ENCODE results near the gene GARIN5A.
A peak's percentile ranks its signal among the peaks of the same experiment; 100 is the strongest.
"Not testable (repeated sequence)": the region's sequence is repeated elsewhere in the genome, so short reads cannot be mapped to it uniquely, and the experiment has no call there.

Gene GARIN5A

GRCh38 chr19:50464348-50464747, 12.3 kb downstream of the GARIN5A start:
- no peak for DNase-seq (ENCODE audit: low read depth)

- DNase-seq (ENCODE audit: low read depth), result no peak
Measured at GRCh38 chr19:50462970-50463369, 13.7 kb downstream of the GARIN5A start.

DNA sequence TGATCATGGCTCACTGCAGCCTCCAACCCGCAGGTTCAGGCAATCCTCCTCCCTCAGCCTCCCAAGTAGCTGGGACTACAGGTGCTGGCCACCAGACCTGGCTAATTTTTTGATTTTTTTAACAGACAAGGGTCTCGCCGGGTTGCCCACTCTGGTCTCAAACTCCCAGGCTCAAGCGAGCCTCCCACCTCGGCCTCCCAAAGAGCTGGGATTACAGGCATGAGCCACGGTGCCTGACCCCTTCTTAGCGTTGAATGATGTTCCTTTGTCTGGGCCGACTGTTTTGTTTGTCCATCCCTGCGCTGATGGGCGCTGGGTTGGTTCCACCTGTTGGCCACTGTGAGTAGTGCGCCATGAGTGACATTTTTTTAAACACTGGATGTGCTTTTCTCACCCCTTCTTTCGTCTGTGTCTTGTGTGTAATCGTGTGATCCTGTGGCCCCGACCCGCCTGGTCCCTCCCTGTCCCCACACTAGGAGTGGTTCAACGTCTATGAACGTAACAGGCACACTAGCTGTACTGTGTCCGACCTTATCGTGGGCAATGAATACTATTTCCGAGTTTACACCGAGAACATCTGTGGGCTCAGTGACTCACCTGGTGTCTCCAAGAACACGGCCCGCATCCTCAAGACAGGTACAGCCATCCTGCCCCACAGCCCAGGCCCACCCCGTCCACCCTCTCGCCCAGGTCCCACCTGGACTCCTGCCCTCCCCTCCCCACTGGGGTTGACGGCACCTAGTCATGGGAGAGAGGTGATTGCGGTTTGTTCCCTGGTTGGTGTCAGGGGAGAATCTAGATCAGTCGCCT, 15.4 kb downstream of the GARIN5A start:
- peak; percentile 71 for DNase-seq (ENCODE audit: low read depth)

GRCh38 chr19:50460161-50460765, 16.4 kb downstream of the GARIN5A start:
- DNase-seq (ENCODE audit: low read depth), result peak; percentile 63

DNA sequence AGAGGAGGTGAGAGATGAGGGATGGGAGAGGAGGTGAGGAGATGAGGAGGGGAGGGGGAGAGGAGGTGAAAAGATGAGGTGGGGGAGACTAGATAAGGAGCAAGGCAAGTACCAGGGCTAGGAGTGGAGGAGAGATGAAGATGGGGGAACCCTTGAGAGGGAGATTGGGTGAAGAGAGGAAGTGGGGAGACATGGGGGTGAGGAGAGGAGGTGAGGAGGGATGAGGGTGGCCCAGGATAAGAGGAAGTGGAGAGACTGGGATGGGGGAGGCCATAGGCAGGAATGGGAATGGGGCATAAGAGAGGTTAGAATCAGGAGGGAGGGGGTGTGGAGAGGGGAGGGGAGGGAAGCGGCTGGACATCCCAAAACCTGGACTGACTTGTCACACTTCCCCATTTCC, 17.0 kb downstream of the GARIN5A start:
- no peak for DNase-seq (ENCODE audit: low read depth)

DNA sequence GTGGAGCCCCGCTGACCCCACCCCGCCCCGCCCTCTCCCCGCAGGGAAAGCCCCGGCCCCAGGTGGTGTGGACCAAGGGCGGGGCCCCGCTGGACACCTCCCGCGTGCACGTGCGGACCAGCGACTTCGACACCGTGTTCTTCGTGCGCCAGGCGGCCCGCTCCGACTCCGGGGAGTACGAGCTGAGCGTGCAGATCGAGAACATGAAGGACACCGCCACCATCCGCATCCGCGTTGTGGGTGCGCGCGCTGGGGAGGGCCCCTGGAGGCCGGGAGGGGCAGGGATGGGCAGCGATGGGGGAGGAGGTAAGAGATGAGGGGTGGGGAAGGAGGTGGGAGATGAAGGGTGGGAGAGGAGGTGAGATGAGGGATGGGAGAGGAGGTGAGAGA, 17.6 kb downstream of the GARIN5A start:
- no peak for DNase-seq (ENCODE audit: low read depth)

- no peak for DNase-seq (ENCODE audit: low read depth)
Measured at GRCh38 chr19:50458396-50459066, 18.1 kb downstream of the GARIN5A start.

- no peak for DNase-seq (ENCODE audit: low read depth)
Measured at GRCh38 chr19:50457300-50457699, 19.3 kb downstream of the GARIN5A start.

GRCh38 chr19:50455992-50456391, 20.7 kb downstream of the GARIN5A start:
- no peak for DNase-seq (ENCODE audit: low read depth)

DNA sequence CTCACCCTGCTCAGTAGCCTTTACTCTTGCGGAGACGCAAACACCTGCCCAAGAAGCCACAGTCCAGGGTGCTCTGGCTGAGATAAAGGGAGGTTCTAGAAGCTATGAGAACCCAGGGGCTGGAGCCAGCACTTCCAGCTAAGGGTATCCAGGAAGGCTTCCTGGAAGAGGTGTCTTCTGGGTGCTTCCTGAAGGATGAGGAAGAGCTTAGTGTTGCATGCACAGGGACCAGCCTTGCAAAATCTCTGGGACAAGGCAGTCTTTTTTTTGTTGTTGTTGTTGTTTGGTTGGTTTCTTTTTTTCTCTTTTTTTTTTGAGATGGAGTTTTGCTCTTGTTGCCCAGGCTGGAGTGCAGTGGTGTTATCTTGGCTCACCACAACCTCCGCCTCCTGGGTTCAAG, 23.4 kb downstream of the GARIN5A start:
- no peak for DNase-seq (ENCODE audit: low read depth)

- DNase-seq (ENCODE audit: low read depth), result no peak
Measured at GRCh38 chr19:50451223-50451534, 25.5 kb downstream of the GARIN5A start.

- DNase-seq (ENCODE audit: low read depth), result no peak
Measured at GRCh38 chr19:50450369-50451222, 26.1 kb downstream of the GARIN5A start.

DNA sequence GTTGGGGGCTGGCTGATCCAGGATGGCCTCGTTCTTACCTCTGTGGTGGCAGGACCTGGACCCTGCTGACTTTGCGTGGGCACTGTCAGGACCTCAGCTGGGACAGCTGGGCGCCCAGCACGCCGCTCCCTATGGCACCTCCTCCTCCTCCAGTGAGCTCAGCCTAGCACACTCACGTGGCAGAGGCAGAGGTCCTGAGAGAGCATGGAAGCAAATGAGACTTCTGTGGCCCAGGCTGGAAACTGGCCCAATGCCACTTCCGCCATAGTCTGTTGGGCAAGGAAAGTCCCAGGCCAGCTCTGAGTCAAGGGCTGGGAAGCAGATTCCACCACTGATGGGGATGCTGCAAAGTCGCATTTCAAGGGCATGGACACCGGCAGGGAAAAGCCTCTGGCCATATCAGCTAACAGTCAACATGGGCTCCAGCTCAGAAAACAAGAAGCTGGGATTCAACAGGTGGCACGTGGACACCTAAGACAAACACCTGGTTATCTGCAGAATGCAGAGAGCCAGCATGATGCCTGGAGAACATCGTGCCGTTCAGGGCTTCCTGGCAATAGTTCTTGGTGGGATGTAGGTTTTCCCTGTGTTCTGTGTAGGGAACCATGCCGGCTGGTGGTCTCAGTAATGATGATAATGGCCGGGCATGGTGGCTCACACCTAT, 27.3 kb downstream of the GARIN5A start:
- DNase-seq (ENCODE audit: low read depth), result no peak

DNA sequence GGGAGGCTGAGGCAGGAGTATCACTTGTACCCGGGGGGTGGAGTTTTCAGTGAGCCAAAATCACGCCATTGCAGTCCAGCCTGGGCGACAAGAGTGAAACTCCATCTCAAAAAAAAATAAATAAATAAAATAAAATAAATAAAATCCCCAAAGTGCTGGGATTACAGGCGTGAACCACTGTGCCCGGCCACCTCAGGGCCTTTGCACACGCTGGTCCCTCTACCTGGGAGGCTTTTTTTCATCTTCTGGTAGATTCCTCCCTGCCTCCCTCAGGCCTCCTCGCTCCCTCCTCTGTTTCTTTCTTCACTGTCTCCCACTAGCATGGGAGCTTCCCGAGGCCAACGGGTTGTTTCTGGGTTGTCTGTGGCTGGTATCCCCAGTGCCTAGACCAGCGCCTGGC, 28.9 kb downstream of the GARIN5A start:
- DNase-seq (ENCODE audit: low read depth), result no peak

DNA sequence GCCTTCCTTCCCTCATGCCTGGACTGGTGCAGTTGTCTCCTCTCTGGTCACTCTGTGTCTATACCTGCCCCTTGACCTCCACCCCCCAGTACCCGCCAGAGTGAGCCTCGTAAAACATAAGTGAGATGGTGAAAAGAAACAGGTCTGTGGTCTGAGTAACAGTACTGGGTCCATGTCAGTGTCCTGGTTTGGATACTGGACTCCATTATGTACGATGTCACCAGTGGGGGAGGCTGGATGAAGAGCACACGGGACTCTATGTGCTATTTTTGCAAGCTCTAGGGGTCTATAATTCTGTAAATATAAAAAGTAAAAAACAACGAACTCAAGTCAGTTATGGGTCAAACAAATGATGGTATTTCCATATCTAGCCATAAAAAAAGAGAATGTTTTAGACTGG, 29.6 kb downstream of the GARIN5A start:
- no peak for DNase-seq (ENCODE audit: low read depth)

- no peak for DNase-seq (ENCODE audit: low read depth)
Measured at GRCh38 chr19:50444059-50444458, 32.6 kb downstream of the GARIN5A start.

- DNase-seq (ENCODE audit: low read depth), result not testable (repeated sequence)
Measured at GRCh38 chr19:50439130-50439529, 37.5 kb downstream of the GARIN5A start.

DNA sequence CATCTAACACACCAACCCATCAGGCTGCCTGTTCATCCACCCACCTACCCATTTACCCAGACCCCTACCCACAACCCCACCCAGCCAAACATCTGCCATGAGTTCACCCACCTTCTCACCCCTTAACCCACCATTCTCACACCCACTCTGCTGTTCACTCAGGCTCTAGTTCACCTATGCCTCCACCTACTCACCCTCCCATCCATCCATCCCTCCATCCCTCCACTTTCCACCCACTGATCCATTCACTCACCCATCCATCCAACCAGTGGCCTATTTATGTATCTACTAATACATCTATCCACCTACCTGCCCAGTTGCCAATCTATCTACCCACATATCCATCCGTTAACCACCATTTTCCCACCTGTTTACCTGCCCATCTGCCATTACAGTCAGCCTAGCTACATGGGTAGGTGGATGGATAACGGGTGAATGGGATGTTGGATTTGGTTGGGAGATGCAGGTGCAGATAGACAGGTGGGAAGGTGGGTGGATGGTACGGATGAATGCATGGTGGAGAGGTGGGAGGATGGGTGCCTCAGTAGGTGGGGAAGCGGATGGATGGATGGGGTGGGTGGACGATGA, 38.7 kb downstream of the GARIN5A start:
- no peak for DNase-seq (ENCODE audit: low read depth)

DNA sequence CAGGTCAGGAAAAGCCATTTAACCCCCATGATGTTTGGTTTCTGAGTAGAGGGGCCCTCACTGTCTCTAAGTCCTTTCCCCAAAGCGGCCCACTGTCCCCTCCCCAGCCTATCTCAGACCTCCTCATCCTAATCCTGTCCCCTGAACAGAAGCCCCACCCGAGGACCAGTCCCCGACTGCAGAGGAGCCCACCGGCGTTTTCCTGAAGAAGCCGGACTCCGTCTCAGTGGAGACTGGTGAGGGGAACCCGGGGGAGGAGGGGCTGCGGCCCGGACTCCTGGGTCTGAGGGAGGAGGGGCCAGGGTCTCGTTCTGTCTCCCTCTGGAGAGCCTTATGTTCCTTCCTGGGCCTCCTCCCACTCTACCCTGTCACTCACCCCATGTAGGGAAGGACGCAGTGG, 41.0 kb downstream of the GARIN5A start:
- DNase-seq (ENCODE audit: low read depth), result no peak

GRCh38 chr19:50435221-50435620, 41.4 kb downstream of the GARIN5A start:
- DNase-seq (ENCODE audit: low read depth), result no peak

DNA sequence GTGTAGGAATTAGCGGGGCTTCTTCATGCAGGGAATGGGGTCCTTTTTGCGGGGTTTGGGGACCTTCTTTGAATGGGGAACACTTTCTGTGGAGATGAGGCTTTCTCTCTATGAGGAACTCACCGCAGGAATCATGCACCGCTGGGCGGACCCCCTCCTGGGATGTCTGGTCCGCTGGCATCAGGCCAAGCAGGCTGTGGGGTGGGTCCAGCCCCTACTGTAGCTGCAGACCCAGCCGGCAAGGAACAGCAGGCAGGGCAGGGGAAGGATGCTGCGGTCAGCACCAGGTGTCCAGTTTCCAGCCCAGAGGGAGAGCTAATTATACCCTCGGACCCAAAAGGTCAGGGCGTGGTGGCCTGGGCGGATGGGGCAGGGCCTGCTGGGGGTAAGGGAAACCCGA, 42.1 kb downstream of the GARIN5A start:
- no peak for DNase-seq (ENCODE audit: low read depth)
